NCI-H1417 (cell line): ENCODE results near the gene ARFGEF3.
A peak's percentile ranks its signal among the peaks of the same experiment; 100 is the strongest.
"Not testable (repeated sequence)": the region's sequence is repeated elsewhere in the genome, so short reads cannot be mapped to it uniquely, and the experiment has no call there.

Experiments
- DNase-seq, 3 experiments: peaks; one replicate each; lab custom pipeline; 2025; lab: John Stamatoyannopoulos, UW

ARFGEF3 gene

DNA sequence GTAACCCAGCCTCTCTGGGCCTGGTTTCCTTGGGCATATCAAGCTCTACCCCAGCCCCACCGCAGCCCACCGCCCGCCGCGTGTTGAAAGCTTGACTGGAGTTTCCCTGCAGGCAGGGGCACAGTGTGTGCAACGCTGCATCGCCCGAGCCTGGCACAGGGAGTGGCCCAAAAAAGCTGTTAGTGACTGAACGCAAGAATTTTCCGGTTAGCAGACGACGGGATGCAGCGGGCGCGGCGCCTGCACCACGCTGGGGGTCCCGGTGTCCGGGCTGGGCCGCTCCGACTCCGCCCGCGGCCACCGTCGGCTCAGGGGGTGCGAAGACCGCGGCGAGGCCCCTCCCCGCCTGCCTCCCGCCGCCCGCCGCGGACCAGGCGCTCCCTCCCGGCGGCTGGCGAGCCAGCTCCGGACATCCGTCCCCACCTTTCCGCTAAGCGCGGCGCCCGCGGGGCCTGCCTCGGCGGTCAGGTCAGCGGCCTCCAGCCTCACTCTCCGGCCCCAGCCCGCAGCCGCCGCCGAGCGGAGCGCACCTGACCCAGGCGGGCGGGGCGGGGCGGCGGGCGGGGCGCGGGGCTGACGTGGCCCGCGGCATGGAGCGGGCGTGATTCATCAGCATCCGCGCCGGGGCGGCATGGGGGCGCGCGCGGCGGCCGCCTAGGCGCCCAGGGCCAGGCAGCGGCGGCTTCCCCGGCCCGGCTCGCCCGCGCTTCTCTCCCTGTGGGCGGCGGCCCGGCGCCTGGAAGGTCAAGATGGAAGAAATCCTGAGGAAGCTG, at the start of gene ARFGEF3:
Gene ARFGEF3, plus strand, starts transcription at position 602 of the 773 bp plus-strand sequence. Its CDS starts 148 bp downstream, at position 750.
- peak; percentile 59 to 94 (median 88) for DNase-seq

DNA sequence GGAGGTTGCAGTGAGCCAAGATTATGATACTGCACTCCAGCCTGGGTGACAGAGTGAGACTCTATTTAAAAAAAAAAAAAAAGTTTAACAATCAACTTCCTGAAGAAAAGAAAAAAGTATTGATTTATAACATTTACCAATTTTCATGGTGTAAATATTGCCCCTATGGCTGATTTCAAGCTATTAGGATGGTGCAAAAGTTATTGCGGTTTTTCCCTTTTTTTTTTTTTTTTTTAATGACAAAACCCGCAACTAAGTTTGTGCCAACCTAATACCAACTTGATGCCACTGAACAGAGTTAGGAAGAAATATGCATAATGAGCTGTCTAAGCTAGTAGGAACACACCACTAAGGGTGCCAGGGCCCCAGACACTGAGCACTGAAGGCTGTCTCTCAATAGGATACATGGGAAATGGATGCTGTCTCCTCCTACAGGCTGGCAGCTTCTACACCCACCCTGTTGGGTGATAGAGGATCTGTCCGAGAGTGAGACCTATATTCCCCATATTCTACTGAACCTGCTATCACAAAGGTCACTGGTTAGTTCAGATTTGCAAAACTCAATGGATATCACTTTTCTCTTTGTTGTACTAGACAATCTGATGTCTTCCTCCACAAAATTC, 48.0 kb upstream of the ARFGEF3 start:
- DNase-seq, result peak in 1 of 3 experiments; percentile 13

DNA sequence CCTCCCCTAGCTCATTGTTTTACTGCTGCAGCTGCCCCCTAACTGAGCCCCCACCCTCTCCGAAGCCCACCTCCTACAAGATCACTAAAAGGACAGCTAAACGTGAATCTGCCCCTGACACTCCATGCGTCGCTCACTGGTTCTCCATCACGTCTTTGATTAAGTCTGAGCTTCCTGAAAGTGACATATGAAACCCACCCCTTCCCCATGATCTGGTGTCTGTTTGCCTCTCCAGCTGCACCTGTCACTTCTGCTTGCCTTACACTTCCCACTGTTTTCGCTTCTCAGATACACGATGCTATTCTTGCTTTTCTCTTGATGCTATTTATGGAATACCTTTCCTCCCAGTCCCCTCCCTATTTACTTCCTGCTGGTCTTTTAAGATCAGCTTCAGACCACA, 46.5 kb upstream of the ARFGEF3 start:
- DNase-seq, result peak in 2 of 3 experiments; percentile 59 to 87

- DNase-seq, result peak; percentile 72 to 91 (median 84)
Observed at GRCh38 chr6:138115877-138116660, 45.7 kb upstream of the ARFGEF3 start.

DNA sequence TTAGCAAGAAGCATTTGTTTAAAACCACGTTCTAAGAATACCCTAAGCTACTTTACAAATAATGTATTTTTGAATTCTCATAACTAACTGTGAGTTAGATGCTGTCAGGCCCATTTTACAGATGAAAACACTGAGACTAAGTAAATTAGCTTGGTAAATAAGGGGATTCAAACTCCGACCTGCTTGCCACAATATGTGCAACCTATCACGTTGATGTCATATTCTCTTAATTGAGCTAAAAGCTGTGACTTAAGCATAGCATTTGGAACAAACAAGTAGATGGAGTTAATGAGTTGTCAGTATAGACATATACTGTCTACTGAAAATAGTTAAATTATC, 45.1 kb upstream of the ARFGEF3 start:
- DNase-seq, result no peak

GRCh38 chr6:138117376-138117914, 44.3 kb upstream of the ARFGEF3 start:
- no peak for DNase-seq

DNA sequence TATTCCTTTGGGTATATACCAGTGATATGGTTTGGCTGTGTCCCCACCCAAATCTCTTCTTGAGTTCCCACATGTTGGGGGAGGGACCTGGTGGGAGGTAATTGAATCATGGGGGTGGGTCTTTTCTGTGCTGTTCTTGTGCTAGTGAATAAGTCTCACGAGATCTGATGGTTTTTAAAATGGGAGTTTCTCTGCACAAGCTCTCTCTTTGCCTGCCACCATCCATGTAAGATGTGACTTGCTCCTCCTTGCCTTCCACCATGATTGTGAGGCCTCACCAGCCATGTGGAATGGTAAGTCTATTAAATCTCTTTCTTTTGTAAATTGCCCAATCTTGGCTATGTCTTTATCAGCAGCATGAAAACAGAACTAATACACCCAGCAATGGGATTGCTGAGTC, 42.5 kb upstream of the ARFGEF3 start:
- not testable (repeated sequence) for DNase-seq

GRCh38 chr6:138119976-138120375, 41.8 kb upstream of the ARFGEF3 start:
- DNase-seq, result no peak

DNA sequence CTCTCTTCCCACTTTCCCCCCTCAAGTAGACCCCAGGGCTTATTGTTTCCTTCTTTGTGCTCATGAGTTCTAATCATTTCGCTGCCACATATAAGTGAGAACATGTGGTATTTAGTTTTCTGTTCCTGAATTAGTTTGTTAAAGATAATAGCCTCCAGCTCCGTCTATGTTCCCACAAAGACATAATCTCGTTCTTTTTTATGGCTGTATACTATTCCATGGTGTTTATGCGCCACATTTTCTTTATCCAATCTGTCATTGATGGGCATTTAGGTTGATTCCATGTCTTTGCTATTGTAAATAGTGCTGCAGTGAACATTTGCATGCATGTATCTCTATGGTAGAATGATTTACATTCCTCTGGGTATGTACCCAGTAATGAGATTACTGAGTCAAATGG, 37.6 kb upstream of the ARFGEF3 start:
- no peak for DNase-seq

- DNase-seq, result no peak
Observed at GRCh38 chr6:138128096-138128495, 33.6 kb upstream of the ARFGEF3 start.

GRCh38 chr6:138129190-138129589, 32.5 kb upstream of the ARFGEF3 start:
- DNase-seq, result no peak

- DNase-seq, result no peak
Observed at GRCh38 chr6:138142806-138143205, 18.9 kb upstream of the ARFGEF3 start.

- DNase-seq, result no peak
Observed at GRCh38 chr6:138145402-138145801, 16.3 kb upstream of the ARFGEF3 start.

GRCh38 chr6:138146544-138146943, 15.2 kb upstream of the ARFGEF3 start:
- no peak for DNase-seq

DNA sequence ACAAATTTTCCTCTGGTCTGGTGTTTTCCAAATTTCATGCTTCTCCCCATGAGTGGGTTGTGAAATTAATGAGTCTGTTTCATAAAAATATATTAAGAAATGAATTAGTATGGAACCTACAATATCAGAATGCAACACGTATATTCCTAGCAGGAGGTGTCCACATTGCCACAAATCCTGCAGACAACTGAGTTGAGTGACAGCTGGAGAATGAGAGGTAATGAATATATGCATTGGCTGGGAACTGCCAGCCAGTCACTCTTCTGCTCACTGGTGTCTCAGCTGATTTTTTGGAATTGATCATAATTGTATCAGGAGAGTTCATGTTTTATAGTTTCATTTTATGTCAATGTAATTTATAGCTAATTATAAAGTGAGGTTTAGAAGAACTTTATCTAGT, 6.3 kb upstream of the ARFGEF3 start:
- peak in 1 of 3 experiments; percentile 23 for DNase-seq

DNA sequence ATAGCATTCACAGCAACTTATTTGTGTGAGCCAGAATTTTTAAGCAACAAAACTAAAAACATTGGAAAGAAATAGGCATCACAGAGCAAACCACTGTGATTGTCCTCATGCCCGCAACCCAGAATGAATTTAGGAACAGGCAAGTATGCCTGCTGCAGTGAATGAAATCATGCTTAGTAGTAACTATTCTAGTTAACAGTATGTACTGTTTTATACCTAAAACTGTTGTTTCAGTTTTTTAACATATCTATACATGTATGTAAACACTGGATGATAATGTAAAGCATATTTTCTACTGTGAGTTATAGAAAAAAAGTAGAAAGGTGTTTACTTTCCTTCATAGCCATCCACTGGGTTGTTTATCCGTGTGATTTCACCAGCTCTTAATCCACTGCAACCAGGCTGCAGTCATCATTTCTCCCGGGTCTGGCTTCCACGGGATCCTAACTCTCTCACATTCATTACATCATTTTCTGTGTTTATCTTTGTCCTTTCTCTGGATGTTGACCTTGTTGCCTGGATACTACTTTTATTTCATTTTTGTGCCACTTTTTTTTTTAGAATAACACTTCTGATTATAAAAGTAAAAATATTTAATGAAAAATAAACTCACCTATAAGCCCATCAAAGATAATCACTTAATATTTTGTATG, 3.6 kb upstream of the ARFGEF3 start:
- DNase-seq, result peak in 2 of 3 experiments; percentile 23 to 54

GRCh38 chr6:138159246-138159645, 2.5 kb upstream of the ARFGEF3 start:
- DNase-seq, result no peak

- DNase-seq, result peak in 1 of 3 experiments; percentile 77
Observed at GRCh38 chr6:138160329-138161087, 1.2 kb upstream of the ARFGEF3 start.

GRCh38 chr6:138161088-138161337, 726 bp upstream of the ARFGEF3 start:
- no peak for DNase-seq

GRCh38 chr6:138162111-138162954, 594 bp downstream of the ARFGEF3 start:
- peak; percentile 55 to 94 (median 87) for DNase-seq
